Activated CD8-positive, alpha-beta memory T cell treated with anti-CD3 and anti-CD28 coated beads for 36 hours (primary cell): ENCODE data around the gene TRIM8. TPM values are rescaled to one million over a fixed set of nuclear protein-coding genes. Genes with fewer than 3 reads are reported as not detected.

Source experiments
- CTCF ChIA-PET: fragments of 350-600 bp; sonication (Branson Sonifier 250); formaldehyde crosslinking; loops from one replicate; lab custom pipeline; 2021; ENCODE audit warnings: antibody characterized with exemption; lab: Charles Lee
- POLR2A ChIA-PET: fragments of 350-600 bp; sonication (Branson Sonifier 250); formaldehyde crosslinking; loops from one replicate; lab custom pipeline; 2021; ENCODE audit warnings: antibody characterized with exemption; lab: Charles Lee
- total RNA-seq, 2 experiments: library from RNA; stranded (reverse); gene quantifications; one replicate each; pipeline ENCODE4 v1.2.3, GENCODE V29; 2021

The TRIM8 gene
- total RNA-seq, 2 experiments from 2014 or later = 67.1 to 71.0 TPM

DNA sequence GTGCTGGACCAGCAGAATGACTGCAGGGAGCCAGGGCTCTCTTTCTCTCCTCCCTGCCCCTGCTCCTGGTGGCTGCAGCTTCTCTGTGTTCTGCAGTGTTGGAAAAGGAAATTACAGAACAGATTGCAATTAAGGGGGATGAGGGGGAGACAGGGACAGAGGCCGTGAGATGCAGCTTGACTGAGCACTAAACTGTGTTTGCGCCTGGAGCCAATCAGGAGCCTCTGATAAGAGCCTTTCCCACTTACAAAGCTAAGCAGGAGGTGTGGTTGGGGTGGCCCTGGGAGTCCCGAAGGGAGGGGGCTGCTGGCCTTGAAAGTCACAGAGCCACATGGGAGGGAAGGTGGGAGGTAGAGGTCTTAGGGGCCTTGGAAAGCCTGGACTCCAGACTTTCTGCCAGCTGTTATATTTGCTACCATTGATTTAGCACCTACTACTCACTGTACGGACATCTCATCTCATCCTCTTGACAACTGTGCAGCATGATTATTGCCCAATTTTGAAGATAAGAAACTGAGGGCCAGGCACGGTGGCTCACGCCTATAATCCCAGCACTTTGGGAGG, 26.7 kb downstream of the TRIM8 start:
- ChIA-PET CTCF (interaction anchor here (0.6 kb wide), 1 partner anchor 244 kb away, joined by 3 read pairs; no protein-coding TSS in a partner anchor), POLR2A (interaction anchor here (0.7 to 1.3 kb wide), 2 partner anchors 19 to 25 kb away, joined by 3 read pairs; no protein-coding TSS in a partner anchor)

DNA sequence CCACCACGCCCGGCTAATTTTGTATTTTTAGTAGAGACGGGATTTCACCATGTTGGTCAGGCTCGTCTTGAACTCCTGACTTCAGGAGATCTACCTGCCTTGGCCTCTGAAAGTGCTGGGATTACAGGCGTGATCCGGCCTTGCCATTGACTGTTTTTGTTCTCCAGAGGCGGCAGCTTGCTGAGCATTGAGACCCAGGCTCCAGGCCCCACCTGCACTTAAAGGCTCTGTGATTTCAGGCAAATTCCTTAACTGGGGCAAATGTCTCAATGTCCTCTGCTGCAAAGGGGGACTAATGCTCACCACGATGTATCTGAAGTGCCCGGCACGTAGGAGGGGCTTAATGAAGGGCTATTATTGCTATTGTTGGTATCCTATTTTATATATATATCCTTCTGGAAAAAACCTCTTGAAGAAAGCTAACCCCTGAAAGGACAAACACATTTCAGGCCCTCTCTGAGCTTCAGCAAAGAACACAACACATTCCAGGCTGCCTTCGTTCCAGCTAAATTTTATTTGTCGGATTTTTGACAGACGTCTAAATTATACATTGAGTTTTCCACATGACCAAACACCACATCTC, 29.0 kb downstream of the TRIM8 start:
- ChIA-PET CTCF (interaction anchor here (1.1 to 1.9 kb wide), 4 partner anchors 9 to 41 kb away, joined by 3 to 6 read pairs (median 3); partner anchors contain the start of genes ARL3 and SFXN2), POLR2A (interaction anchor here (0.9 kb wide), 2 partner anchors 12 to 28 kb away, joined by 3 to 4 read pairs; no protein-coding TSS in a partner anchor)

DNA sequence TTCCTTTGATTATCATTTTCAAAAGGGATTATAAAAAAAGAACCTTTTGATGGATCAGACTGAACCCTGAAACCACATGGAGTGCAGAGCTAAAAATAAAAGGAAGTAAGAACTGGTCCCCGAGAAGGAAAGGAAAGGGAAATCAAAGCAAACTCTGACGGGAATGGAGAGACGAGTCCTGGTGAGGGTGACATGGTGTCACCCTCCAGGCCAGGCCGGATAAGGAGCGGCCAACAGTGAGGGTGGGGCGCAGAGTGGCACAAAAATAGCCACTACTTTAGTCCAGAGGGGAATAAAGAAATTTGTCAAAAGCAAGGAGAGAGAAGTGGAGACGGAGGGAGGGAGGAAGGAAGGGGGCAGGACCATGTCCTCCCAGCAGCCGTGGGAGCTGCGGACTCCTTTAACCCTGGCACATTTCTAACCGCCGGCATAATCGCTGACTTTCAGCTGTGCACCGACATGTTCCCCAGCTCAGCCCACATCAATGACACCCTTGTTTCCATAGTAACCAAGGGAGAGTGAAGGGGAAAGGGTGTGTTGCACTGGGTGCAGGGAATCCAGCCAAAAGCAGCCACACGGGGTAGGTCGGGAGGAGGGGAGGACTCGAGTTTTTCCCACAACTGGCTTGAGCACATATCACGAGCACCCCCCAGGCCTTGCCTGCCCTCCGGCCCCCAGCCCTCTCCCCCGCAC, 29.7 kb downstream of the TRIM8 start:
- ChIA-PET POLR2A (interaction anchor here (0.5 to 0.9 kb wide), 5 partner anchors 13 to 417 kb away, joined by 3 to 4 read pairs (median 3); no protein-coding TSS in a partner anchor), CTCF (interaction anchor here (0.8 to 1.9 kb wide), 8 partner anchors 9 to 47 kb away, joined by 3 to 6 read pairs (median 3); partner anchors contain the start of genes ARL3 and SFXN2)

DNA sequence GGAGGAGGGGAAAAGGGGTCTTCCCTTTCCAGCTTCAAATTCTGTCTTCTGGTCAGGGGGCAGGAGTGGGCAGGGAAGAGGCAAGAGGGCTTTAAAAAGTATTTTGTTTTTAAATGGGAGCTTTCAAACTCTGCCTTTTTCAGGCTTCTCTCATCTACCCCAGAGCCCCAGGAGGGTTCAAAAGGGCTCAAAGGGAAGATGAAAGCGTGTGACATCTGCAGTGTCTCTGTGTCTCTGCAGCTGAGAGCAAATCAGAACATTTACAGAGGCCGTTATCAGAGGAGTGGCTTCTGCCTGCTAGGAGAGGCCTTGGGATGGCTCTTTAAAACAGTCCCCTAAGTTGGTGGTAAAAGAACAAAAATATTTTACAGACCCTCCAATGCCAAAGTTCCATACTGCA, 30.3 kb downstream of the TRIM8 start:
- CTCF ChIA-PET = interaction anchor here (0.8 to 1.9 kb wide), 7 partner anchors 14 to 48 kb away, joined by 3 to 6 read pairs (median 3); partner anchors contain the start of genes ARL3 and SFXN2
- POLR2A ChIA-PET = interaction anchor here (0.5 to 0.9 kb wide), 4 partner anchors 29 to 417 kb away, joined by 3 to 4 read pairs (median 3); no protein-coding TSS in a partner anchor

DNA sequence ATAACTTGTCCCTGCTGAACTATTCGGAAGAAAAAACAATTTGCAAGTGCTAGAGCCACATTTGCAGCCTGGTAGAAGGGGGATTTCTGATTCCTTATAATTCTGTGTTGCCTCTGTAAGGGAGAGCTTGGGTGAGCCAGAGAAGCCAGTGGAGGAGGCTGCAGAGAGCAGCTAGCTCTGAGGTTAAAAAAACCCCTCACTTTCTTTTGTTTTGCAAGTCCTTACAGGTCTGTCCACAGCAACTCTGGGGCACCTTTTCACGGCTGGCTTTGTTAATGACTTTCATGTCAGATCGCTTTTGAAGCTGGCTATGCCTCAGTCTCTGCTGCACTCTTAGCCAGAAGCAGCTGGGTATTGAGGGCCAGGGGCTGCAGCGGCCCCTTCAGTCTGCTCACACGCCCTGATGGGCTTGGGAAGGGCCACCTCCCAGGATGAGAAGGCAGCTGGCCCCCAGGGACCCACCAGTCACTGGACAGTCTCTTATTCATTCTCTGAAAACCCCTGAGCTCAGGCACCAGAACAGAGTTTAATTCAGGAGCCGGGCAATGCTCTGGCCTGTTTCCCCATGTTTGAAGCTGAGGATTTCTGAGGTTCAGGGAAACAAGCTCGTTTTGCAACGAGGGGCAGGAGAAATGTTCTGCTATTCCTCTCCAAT, 30.9 kb downstream of the TRIM8 start:
- POLR2A ChIA-PET = no interaction called here
- CTCF ChIA-PET = interaction anchor here (0.8 to 1.9 kb wide), 6 partner anchors 15 to 30 kb away, joined by 3 to 6 read pairs (median 3); no protein-coding TSS in a partner anchor

DNA sequence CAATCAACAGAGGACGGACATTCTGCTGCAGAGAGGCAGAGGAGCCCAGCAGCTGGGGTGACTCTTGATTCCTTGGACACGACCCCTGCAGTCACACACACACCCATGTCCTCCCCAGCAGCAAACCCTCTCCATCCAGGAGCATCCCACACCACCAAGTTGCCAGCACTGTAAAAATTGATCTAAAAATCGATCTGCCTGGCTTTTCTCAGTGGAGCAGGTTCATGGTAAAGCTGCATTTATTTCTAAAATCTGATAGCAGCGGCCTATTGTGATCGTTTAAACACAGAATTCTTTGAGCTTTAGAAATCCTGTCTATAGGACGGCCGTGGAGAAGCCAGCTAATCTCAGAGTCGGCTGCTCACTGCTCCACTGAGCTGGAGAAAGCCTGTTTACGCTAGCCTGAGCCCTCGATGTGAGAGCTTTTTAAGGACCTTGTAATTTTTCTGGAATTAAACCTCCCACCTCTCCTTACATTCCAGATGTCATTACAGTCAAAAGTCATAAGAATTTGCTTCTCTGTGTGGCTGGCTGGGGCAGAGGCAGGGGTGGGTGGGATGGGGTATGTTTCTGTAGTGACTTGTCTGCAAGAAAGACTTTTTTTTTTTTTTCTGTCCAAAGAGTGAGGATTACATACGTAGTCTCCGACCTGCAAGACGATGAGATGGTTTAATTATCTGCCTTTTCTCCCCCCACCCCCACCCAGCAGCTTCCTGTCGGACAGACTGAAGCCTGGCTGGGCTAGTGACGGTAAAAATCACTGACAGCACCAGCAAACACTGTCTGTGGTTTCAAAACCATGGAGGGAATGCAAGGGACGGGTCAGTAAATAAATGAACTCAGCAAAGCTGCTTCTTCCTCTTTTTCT, 31.6 kb downstream of the TRIM8 start:
- ChIA-PET CTCF (interaction anchor here (1.0 kb wide), 1 partner anchor 22 kb away, joined by 3 read pairs; no protein-coding TSS in a partner anchor), POLR2A (interaction anchor here (0.7 kb wide), 1 partner anchor 808 kb away, joined by 4 read pairs; no protein-coding TSS in a partner anchor)

DNA sequence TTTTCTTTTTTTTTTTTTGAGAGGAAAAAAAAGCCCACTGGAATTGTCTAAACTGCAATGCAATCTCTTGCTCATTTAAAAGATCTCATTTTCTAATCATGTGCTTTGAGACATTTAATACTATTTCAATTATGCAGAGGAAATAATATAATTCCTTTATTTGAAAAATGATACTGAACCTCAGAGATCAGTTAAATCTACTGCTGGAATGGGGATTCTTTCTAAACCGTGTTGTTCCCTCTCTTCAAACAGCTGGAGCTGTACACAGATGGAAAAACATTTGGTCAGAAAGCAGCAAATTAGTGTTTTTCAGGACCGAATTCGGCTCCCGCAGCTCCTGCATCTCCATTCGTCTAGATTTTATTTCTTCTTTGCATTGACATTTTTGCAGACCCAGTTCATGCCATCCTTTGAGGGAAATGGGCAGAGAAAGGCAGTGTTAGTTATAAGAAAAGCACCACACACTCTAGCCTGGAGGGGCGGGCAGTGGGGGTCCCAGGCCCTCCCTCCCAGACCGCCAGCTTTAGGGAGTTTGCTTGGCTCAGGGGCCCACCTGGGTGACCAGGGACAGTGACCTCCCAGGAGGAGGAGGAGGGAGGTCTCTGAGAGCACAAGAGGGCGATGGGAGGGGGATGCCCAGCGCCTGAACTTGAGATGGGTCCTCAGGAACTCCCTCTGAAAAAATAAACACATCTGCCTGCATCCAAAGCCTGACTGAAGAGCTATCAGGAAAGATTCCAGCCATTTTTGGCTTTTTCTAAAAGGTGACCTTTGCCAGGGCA, 32.4 kb downstream of the TRIM8 start:
- ChIA-PET CTCF (interaction anchor here (0.6 kb wide), 1 partner anchor 27 kb away, joined by 4 read pairs; no protein-coding TSS in a partner anchor), POLR2A (interaction anchor here (0.7 kb wide), 1 partner anchor 808 kb away, joined by 4 read pairs; no protein-coding TSS in a partner anchor)

DNA sequence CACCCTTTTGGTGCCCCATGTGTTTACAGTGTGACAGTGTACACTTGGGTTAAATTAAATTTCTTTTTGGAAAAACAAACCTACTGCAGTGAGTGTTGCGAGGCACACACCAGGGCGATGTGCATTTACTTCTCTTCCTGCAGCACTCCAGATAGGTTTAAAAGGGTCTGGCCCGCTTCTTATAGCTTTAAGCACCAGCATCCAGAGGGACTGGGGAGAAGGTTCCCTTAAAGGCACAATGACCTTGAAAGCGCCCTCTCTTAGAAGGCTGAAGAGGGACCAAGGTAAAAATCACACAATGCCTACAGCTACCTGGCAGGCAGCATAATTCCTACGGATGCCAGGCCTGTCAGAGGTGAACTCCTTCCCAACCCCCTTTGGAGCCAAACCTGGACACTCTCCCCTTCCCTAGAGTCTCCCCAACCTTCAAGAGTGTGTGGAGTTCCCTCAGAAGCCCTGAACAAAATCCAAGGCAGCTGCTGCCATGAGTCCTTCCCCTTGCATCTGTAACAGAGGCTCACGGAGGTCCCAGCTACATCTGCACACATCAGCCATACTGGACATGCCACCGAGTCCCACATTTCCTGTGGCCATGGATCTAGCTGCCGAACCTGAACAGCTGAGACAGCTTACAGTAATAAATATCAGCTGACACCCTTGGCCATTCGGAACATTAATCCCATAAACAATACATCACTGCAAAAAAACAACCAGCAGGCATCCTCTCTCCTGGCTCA, 33.2 kb downstream of the TRIM8 start:
- POLR2A ChIA-PET = interaction anchor here (0.7 kb wide), 1 partner anchor 15 kb away, joined by 3 read pairs; no protein-coding TSS in a partner anchor
- CTCF ChIA-PET = interaction anchor here (0.6 to 1.8 kb wide), 3 partner anchors 8 to 31 kb away, joined by 3 to 6 read pairs (median 4); no protein-coding TSS in a partner anchor

DNA sequence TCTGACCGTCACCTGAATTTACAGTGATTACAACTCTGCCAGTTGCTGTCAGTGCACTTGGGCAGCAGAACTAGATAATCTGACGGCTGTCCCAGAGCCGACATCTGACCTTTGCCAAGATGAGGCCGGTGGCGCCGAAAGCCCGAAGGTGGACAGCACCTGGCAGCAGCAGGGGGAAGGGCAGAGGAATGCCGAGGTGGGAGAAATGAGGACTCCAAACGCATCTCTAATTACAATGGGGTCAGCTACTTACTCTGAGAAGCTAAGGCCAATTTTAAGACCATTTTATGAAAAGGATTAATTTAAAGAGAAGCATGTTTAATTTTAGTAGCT, 33.8 kb downstream of the TRIM8 start:
- CTCF ChIA-PET = interaction anchor here (0.8 to 1.8 kb wide), 3 partner anchors 8 to 32 kb away, joined by 3 to 6 read pairs (median 3); no protein-coding TSS in a partner anchor
- POLR2A ChIA-PET = interaction anchor here (0.7 kb wide), 1 partner anchor 15 kb away, joined by 3 read pairs; no protein-coding TSS in a partner anchor

DNA sequence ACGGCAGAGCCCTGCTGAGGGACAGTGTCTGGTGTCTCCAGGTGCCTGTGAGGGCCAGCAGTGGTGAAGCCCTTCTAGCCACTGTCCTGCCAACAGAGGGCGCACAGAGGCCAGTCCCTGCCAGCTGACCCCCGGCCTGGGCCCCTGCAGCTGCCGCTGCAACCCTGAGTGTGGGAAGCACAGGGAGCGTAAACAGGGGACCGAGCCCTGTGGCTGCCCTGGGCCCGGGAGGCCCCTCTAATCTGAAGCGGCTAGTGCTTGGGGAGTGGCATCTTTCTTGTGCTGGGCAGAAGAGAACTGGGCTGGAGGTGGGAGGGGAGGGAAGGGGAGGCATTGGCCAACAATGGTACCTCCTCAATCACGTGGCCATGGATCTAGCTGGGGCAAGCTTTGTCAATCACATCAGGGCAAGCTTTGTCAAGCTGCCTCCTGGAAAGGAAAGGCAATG, 34.6 kb downstream of the TRIM8 start:
- POLR2A ChIA-PET = no interaction called here
- CTCF ChIA-PET = interaction anchor here (0.8 to 1.8 kb wide), 3 partner anchors 9 to 33 kb away, joined by 3 to 6 read pairs (median 3); no protein-coding TSS in a partner anchor

DNA sequence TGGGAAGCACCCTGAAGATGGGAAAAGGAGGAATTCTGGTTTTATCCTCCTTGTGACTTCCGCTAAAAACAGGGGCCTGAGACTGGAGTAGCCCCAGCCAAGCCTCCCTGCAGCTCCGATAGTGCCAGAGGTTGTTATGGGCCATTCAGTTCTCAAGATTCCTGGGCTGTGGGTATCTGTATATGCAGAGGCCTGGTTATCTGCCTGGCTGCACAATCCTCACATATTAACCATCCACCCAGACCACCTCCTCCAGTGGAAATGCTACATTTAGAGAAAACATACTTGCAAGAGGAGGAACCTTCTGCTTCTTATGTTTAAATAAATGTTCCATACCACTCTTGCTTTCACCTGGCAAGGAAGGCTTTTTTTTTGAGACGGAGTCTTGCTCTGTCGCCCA, 35.3 kb downstream of the TRIM8 start:
- CTCF ChIA-PET = interaction anchor here (1.8 kb wide), 1 partner anchor 10 kb away, joined by 6 read pairs; no protein-coding TSS in a partner anchor
- POLR2A ChIA-PET = no interaction called here

DNA sequence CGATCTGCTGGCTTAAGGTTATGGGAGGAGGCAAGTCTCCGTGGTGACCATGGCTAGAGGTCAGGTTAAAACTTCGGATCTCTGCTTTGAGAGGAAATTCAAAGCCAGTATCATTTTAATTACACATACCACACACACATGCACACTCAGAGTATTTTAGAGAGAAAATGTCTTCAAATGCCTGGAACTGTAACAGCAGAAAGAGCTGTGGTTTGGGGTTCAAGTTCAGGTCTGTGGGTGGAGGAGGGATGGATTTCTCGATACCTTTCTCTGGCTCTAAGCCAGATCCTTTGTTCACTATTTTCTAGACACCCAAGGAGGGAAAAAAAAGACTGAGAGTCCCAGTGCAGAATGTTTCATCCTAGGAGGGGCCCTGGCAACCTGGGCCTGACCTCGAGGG, 37.4 kb downstream of the TRIM8 start:
- CTCF ChIA-PET = no interaction called here

DNA sequence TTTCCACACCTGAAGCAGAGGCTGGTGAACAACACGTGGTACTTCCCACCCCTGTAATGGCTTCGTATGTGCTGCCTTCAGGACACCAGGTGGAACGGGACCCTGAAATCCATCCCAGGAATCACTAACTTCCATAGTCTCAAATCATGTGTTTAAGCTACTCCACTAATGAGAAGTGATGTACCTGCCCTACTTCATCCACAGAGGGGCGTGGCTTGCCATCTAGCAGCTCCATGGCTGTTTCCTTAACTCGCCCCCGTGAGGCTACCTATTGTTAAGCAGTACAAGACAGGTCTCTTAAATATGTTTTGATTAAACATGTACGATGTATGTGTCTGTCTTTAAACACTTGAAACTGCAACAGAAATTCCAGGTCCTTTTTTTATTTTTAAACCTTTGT, 38.1 kb downstream of the TRIM8 start:
- POLR2A ChIA-PET = no interaction called here
- CTCF ChIA-PET = interaction anchor here (0.9 kb wide), 1 partner anchor 26 kb away, joined by 3 read pairs; no protein-coding TSS in a partner anchor

More for the DNA sequence above, 37.4 kb downstream of the TRIM8 start:
- POLR2A ChIA-PET = no interaction called here

DNA sequence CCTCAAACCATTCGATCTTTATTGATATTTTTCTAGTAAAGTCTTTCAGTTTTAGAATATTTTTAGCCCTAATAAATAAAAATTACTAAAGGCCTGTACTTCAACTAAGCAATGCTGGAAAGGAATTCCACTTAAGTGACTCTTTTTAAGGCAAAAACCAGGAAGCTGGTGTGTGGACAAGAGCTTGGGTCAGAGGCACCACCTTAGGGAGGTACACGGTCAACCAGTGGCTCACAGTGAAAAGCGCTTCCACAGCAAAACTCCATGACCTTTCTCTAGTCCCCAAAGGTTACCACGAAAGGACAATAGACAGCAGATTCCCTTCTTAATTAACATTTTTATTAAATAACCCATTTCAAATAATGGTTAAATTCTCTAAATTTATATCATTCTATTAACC, 38.7 kb downstream of the TRIM8 start:
- ChIA-PET CTCF (interaction anchor here (0.9 kb wide), 1 partner anchor 25 kb away, joined by 3 read pairs; no protein-coding TSS in a partner anchor), POLR2A (no interaction called here)

DNA sequence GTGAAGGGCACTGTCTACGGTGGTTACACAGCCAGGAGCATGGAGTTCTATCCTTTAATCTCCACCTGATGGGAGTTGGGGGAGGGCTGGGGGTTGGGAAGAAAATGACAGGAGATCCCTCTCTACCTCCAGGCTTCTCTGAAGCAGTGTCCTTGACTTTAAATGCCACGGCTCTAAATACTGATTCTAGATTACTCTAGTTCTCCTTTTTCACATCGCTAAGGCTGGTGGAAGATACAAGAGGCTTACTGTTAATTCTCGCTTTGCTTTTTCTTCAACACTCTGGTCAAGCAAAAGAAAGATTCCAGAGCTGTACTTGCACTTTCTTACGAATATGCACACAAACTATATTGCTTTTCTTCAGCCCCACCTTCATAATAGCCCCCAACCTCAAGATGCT, 39.5 kb downstream of the TRIM8 start:
- CTCF ChIA-PET = no interaction called here

More for the DNA sequence above, 39.5 kb downstream of the TRIM8 start:
- POLR2A ChIA-PET = no interaction called here
